ENCODE data around the gene MTPN. TPM values are rescaled to one million over a fixed set of nuclear protein-coding genes. Genes with fewer than 3 reads are reported as not detected.

The MTPN gene
- total RNA-seq, 4 donors from 2014 or later = 70.8 to 160 (median 110) TPM

GRCh38 chr7:135900065-135900546, 77.1 kb downstream of the MTPN start:
- TF ChIP-seq CTCF (IDR thresholded peaks at IDR 0.05; ENCODE audit: low read depth) = no peak

- TF ChIP-seq CTCF (IDR thresholded peaks at IDR 0.05; ENCODE audit: low read depth) = no peak
Measured at GRCh38 chr7:135899458-135900064, 77.6 kb downstream of the MTPN start.

- no peak for TF ChIP-seq CTCF (IDR thresholded peaks at IDR 0.05; ENCODE audit: low read depth)
Measured at GRCh38 chr7:135898226-135898625, 78.9 kb downstream of the MTPN start.

- TF ChIP-seq CTCF (IDR thresholded peaks at IDR 0.05; ENCODE audit: low read depth) = no peak
Measured at GRCh38 chr7:135894816-135895215, 82.3 kb downstream of the MTPN start.

GRCh38 chr7:135889823-135890222, 87.3 kb downstream of the MTPN start:
- no peak for TF ChIP-seq CTCF (IDR thresholded peaks at IDR 0.05; ENCODE audit: low read depth)

GRCh38 chr7:135888740-135889139, 88.4 kb downstream of the MTPN start:
- no peak for TF ChIP-seq CTCF (IDR thresholded peaks at IDR 0.05; ENCODE audit: low read depth)

GRCh38 chr7:135886345-135887132, 90.6 kb downstream of the MTPN start:
- no peak for TF ChIP-seq CTCF (IDR thresholded peaks at IDR 0.05; ENCODE audit: low read depth)
